ENCODE measurements around the gene CDON.

The CDON gene

DNA sequence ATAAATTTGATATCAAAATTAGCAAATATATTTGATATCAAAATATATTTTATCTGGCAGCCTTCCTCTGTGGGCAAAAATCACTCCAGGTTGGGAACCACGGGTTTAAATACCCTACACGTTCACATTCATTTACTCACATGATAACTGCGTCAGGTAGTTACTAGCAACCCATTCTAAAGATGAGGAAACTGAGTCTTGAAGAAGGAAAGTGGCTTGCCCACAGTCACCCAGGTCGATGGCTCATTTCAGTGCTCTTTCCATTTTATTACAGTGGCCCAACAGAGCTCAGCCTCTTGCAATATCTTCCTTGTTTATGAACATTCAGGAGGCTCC, 19.2 kb upstream of the CDON start:
- Histone ChIP-seq H3K9me2 (replicated peaks; ENCODE audit: low read depth, low read length) (no peaks in the 10 kb centered on the region), H2AFZ (ENCODE audit: low read length) (no peak overlapping the region), H3K36me3 (ENCODE audit: insufficient read depth, low read length) (no peaks in the 10 kb centered on the region), H3K9me3 (ENCODE audit: insufficient read depth, low read depth, low read length) (no peaks in the 10 kb centered on the region), H3K79me2 (ENCODE audit: insufficient read depth, low read length) (no peaks in the 10 kb centered on the region), H3K4me3 (ENCODE audit: low read length, poor library complexity, severe bottlenecking) (no peak overlapping the region), H4K20me1 (ENCODE audit: insufficient read depth, low read length, poor library complexity, severe bottlenecking) (no peaks in the 10 kb centered on the region), H3K4me2 (ENCODE audit: low read depth, low read length, poor library complexity, severe bottlenecking) (no peak overlapping the region), H3K27me3 (ENCODE audit: insufficient read depth, low read length, poor library complexity, severe bottlenecking) (no peaks in the 10 kb centered on the region), H3K4me1 (ENCODE audit: insufficient read depth, low read length, poor library complexity, severe bottlenecking) (peaks cover 18% of the 10 kb centered on the region), H3K9ac (ENCODE audit: low read depth, low read length, poor library complexity, severe bottlenecking) (no peak overlapping the region), H3F3A (ENCODE audit: low read depth) (no peaks in the 10 kb centered on the region)
- TF ChIP-seq EZH2phosphoT487 (IDR thresholded peaks at IDR 0.05; ENCODE audit: borderline replicate concordance) (no peak), CTCF (conservative IDR thresholded peaks at IDR 0.05; ENCODE audit: low read length) (no peak)

GRCh38 chr11:126080161-126080941, 17.7 kb upstream of the CDON start:
- no peak overlapping the region for H3K9ac ChIP-seq (ENCODE audit: low read depth, low read length, poor library complexity, severe bottlenecking)
- no peaks in the 10 kb centered on the region for H3F3A ChIP-seq (ENCODE audit: low read depth)
- H2AFZ ChIP-seq (ENCODE audit: low read length): no peak overlapping the region
- H4K20me1 ChIP-seq (ENCODE audit: insufficient read depth, low read length, poor library complexity, severe bottlenecking): no peaks in the 10 kb centered on the region
- H3K79me2 ChIP-seq (ENCODE audit: insufficient read depth, low read length): no peaks in the 10 kb centered on the region
- peaks cover 18% of the 10 kb centered on the region for H3K4me1 ChIP-seq (ENCODE audit: insufficient read depth, low read length, poor library complexity, severe bottlenecking)
- H3K4me3 ChIP-seq (ENCODE audit: low read length, poor library complexity, severe bottlenecking): no peak overlapping the region
- H3K9me3 ChIP-seq (ENCODE audit: insufficient read depth, low read depth, low read length): no peaks in the 10 kb centered on the region
- H3K4me2 ChIP-seq (ENCODE audit: low read depth, low read length, poor library complexity, severe bottlenecking): no peak overlapping the region
- no peak for TF ChIP-seq CTCF (conservative IDR thresholded peaks at IDR 0.05; ENCODE audit: low read length)
- no peak for TF ChIP-seq EZH2phosphoT487 (IDR thresholded peaks at IDR 0.05; ENCODE audit: borderline replicate concordance)
- H3K9me2 ChIP-seq (replicated peaks; ENCODE audit: low read depth, low read length): no peaks in the 10 kb centered on the region
- H3K27me3 ChIP-seq (ENCODE audit: insufficient read depth, low read length, poor library complexity, severe bottlenecking): no peaks in the 10 kb centered on the region
- H3K36me3 ChIP-seq (ENCODE audit: insufficient read depth, low read length): no peaks in the 10 kb centered on the region

GRCh38 chr11:126079621-126080124, 17.0 kb upstream of the CDON start:
- no peaks in the 10 kb centered on the region for H3K9me3 ChIP-seq (ENCODE audit: insufficient read depth, low read depth, low read length)
- no peak overlapping the region for H2AFZ ChIP-seq (ENCODE audit: low read length)
- H3K4me1 ChIP-seq (ENCODE audit: insufficient read depth, low read length, poor library complexity, severe bottlenecking): peaks cover 18% of the 10 kb centered on the region
- H3K4me3 ChIP-seq (ENCODE audit: low read length, poor library complexity, severe bottlenecking): no peak overlapping the region
- H3K9ac ChIP-seq (ENCODE audit: low read depth, low read length, poor library complexity, severe bottlenecking): no peak overlapping the region
- no peaks in the 10 kb centered on the region for H3K9me2 ChIP-seq (replicated peaks; ENCODE audit: low read depth, low read length)
- H3K36me3 ChIP-seq (ENCODE audit: insufficient read depth, low read length): no peaks in the 10 kb centered on the region
- H3K4me2 ChIP-seq (ENCODE audit: low read depth, low read length, poor library complexity, severe bottlenecking): no peak overlapping the region
- TF ChIP-seq CTCF (conservative IDR thresholded peaks at IDR 0.05; ENCODE audit: low read length) (no peak), EZH2phosphoT487 (IDR thresholded peaks at IDR 0.05; ENCODE audit: borderline replicate concordance) (no peak)
- no peaks in the 10 kb centered on the region for H3F3A ChIP-seq (ENCODE audit: low read depth)
- no peaks in the 10 kb centered on the region for H3K27me3 ChIP-seq (ENCODE audit: insufficient read depth, low read length, poor library complexity, severe bottlenecking)
- H4K20me1 ChIP-seq (ENCODE audit: insufficient read depth, low read length, poor library complexity, severe bottlenecking): no peaks in the 10 kb centered on the region
- no peaks in the 10 kb centered on the region for H3K79me2 ChIP-seq (ENCODE audit: insufficient read depth, low read length)
